ENCODE data around the gene OASL.
A peak's percentile ranks its signal among the peaks of the same experiment; 100 is the strongest.

Gene OASL

GRCh38 chr12:121013715-121014114 lies 25.3 kb downstream of the OASL start:
- no peak for DNase-seq

DNA sequence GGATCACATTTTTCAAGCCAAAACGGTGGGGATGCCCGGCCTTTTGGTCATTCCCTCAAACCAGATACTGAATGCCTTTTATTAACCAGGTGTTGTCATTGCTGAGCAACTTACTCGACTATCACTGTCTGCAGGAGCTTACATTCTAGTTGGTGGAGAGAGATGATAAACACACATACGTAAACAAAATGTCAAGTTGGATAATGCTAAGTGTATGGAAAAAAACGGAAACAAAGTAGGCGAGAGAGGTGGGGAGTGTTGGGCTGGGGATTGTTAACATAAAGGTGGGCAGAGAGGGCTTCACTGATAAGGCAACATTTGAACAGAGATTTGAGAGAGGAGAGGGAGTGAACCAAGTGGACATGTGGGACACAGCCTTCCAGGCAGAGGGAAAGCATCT lies 27.2 kb downstream of the OASL start:
- DNase-seq = no peak

GRCh38 chr12:121010860-121011259 lies 28.2 kb downstream of the OASL start:
- DNase-seq = no peak

DNA sequence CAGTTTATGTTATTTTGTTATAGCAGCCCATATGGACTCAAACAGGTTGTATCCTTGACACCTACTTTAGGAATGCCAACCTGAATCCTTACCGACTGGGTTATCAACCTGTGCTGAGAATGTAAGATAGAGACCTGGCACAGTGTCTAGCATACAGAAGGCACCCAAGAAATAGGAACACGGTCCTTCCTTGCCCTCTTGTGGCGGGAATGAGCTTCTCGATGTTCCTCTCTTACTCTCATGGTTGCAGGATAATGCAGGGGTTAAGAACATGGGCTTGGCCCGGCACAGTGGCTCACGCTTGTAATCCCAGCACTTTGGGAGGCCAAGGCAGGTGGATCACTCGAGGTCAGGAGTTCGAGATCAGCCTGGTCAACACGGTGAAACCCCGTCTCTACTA lies 29.3 kb downstream of the OASL start:
- DNase-seq = no peak

GRCh38 chr12:121008347-121009098 lies 30.5 kb downstream of the OASL start:
- DNase-seq = no peak

DNA sequence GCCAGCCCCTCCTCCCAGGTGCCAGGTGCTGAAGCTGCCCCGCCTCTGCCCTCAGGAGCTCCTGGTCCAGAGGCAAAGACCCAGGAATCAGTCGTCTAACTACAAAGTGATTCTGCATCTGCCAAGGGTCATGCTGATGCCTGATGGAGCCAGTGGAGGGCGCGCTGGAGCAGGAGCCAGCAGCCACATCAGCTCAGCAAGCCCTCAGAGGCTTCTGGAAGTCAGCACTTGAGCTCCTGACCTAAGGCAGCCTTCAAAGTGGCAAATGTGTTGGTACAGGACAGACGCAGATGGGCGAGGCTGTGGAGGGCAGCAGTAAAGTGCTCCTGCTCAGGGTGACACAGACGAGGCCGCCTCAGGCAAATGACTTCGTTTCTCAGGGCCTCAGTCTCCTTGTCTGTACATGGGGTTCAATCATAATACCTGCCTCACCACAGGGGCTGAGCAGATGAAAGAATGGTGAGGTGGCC lies 33.7 kb downstream of the OASL start:
- DNase-seq = peak; percentile 19 to 46

- DNase-seq = no peak
These were observed 34.7 kb downstream of the OASL start for GRCh38 chr12:121004253-121004815.

GRCh38 chr12:121003650-121004049 lies 35.4 kb downstream of the OASL start:
- DNase-seq = no peak

DNA sequence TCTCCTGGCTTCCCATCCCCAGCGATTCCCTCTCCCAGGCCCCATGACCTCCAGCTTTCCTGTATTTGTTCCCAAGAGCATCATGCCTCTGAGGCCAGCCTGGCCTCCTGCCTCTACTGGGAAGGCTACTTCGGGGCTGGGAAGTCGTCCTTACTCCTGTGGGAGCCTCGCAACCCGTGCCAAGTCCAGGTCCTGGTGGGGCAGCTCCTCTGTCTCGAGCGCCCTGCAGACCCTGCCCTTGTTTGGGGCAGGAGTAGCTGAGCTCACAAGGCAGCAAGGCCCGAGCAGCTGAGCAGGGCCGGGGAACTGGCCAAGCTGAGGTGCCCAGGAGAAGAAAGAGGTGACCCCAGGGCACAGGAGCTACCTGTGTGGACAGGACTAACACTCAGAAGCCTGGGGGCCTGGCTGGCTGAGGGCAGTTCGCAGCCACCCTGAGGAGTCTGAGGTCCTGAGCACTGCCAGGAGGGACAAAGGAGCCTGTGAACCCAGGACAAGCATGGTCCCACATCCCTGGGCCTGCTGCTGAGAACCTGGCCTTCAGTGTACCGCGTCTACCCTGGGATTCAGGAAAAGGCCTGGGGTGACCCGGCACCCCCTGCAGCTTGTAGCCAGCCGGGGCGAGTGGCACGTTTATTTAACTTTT lies 37.1 kb downstream of the OASL start:
- no peak for DNase-seq

DNA sequence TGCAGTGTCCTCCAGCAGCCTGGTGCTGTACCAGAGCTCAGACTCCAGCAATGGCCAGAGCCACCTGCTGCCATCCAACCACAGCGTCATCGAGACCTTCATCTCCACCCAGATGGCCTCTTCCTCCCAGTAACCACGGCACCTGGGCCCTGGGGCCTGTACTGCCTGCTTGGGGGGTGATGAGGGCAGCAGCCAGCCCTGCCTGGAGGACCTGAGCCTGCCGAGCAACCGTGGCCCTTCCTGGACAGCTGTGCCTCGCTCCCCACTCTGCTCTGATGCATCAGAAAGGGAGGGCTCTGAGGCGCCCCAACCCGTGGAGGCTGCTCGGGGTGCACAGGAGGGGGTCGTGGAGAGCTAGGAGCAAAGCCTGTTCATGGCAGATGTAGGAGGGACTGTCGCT lies 38.0 kb downstream of the OASL start:
- DNase-seq = no peak

DNA sequence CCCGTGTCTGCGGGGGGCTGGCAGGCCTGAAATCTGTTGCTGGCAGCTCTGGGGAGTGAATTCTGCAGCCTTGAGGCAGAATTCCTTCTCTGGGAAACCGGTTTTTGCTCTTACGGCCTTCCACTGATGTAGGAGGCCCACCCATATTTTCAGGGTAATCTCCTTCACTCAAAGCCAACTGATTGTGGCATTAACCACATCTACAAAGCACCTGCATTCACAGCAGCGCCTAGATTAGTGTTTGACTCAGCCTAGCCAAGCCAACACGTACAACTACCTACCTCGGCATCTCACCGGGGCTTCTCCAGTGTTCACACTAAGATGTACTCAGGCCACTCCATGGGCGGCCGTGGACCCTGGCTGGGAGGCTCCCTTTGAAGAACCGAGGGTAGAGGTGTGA lies 38.5 kb downstream of the OASL start:
- DNase-seq = no peak

DNA sequence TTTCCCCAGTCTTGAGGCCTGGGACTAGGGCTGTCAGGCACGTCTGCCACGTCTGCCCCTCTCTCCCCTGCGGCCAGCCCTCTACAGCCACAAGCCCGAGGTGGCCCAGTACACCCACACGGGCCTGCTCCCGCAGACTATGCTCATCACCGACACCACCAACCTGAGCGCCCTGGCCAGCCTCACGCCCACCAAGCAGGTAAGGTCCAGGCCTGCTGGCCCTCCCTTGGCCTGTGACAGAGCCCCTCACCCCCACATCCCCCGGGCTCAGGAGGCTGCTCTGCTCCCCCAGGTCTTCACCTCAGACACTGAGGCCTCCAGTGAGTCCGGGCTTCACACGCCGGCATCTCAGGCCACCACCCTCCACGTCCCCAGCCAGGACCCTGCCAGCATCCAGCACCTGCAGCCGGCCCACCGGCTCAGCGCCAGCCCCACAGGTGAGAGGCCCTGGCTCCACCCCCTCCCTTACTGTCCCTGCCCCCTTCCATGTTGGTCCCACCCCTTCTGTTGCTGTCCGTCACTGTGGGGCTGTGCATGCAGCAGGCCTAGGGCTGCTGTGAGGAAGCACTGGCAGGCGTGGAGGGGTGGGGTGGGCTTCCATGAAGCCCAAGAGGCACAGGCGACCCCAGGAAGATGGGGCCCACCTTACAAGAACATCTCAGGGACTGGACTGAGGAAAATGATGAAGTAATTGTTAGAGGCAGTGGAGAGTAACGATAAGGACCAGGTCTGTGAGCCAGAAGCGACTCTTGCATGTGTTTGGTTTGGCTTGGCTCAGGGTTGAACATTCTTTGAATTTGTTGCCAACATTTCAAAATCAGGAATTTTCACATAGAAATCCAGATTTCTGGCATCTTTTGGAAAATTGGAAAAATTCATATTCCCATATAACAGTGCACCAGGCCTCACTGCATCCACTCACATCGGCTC lies 39.6 kb downstream of the OASL start:
- DNase-seq = no peak

DNA sequence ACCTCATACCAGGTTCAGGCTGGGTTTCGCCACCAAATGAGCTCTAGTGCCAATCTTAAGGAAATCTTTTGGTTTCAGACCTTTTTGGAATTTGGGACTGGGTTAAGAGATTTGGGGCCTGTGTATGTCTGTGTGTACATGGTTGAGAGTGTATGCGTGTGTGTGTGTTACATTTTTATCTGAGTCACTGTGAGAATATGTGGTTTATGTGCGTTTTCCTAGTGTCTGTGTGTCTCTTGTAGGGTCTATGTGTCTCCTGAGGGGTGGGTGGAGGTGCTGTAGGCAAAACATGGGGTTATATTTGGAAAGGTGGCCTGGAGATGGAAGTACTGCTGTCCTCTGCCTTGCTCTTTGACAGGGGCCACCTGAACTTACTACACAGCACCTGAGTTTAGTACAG lies 40.6 kb downstream of the OASL start:
- DNase-seq = no peak

GRCh38 chr12:120997448-120997847 lies 41.6 kb downstream of the OASL start:
- DNase-seq = no peak

DNA sequence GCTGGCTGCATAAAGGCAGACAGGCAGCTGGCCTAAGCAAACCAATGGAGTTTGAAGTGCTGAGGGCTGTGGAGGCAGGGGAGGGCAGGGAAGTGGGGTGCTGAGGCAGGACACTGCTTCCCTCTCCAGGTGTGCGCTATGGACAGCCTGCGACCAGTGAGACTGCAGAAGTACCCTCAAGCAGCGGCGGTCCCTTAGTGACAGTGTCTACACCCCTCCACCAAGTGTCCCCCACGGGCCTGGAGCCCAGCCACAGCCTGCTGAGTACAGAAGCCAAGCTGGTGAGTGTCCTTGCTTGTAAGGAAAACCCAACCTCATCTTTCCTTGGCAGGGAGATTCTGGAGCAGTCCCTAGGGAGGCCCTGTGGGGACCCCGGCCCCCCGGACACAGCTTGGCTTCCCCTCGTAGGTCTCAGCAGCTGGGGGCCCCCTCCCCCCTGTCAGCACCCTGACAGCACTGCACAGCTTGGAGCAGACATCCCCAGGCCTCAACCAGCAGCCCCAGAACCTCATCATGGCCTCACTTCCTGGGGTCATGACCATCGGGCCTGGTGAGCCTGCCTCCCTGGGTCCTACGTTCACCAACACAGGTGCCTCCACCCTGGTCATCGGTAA lies 42.8 kb downstream of the OASL start:
- no peak for DNase-seq

DNA sequence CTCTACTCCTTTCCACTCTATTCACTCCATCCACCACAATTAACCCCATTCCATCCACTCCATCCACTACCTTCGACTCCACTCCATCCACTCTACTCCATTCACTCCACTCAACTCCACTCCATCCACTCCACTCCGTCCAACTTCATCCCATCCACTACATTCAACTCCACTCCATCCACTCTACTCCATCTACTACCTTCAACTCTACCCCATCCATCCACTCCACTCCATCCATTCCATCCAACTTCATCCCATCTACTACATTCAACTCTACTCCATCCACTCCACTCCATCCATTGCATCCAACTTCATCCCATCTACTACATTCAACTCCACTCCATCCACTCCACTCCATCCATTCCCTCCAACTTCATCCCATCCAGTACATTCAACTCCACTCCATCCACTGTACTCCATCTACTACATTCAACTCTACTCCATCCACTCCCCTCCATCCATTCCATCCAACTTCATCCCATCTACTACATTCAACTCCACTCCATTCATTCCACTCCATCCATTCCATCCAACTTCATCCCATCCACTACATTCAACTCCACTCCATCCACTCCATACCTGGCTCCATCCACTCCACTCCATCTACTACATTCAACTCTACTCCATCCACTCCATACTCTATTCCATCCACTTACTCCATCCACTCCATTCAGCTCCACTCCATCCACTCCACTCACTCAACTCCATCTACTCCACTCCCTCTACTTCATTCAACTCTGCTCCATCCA lies 44.3 kb downstream of the OASL start:
- DNase-seq = no peak

- no peak for DNase-seq
These were observed 45.0 kb downstream of the OASL start for GRCh38 chr12:120994059-120994458.

GRCh38 chr12:120993496-120993895 lies 45.5 kb downstream of the OASL start:
- DNase-seq = no peak

DNA sequence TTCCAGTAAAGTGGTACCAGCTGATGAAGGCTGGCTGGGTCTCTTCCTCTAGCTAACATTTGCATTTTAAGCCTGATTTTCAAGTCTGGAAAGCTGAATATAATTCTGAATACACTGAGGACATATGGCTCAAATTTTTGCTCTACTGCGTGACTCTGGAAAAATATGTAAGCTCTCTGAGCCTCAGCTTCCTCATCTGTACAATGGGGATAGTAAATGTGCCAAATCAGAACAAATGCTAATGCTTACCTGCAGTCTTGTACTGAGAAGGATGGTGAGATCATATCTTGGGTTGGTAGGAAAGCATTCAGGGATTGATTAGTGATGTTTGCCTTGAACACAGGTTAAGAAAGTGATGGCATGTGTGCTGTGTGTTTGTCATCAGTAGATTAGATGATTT lies 46.1 kb downstream of the OASL start:
- no peak for DNase-seq

- no peak for DNase-seq
These were observed 47.1 kb downstream of the OASL start for GRCh38 chr12:120991965-120992364.

- no peak for DNase-seq
These were observed 48.5 kb downstream of the OASL start for GRCh38 chr12:120990487-120991055.

DNA sequence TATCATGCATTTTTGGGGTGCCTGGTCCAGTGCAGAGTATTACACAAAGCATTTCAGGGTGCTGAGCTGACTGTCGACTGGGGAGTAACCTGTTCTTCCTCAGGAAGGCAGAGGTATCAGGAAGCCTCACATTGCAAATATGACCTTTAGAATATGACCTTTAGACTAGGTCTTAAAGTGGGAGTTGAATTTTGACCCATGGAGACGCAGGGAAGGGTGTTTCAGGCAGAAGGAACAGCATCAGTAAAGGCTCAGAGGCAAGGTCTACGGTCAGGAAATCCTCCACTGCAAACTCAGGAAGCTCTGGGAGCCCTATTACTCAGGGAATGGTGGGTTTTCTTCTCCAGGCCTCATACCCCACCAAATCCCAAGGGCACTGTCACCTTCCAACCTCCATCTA lies 49.4 kb downstream of the OASL start:
- DNase-seq = no peak

Data from stimulated activated CD4-positive, alpha-beta T cell treated with anti-CD3 and anti-CD28 coated beads, Interleukin-4, amount 100 ng/mL, for 4 hours (primary cell).